GM12872 (cell line): ENCODE measurements around the gene ARNT2.

Experiments
- TF ChIP-seq, protein P1 (sequence below): IDR thresholded peaks from 3 replicates; pipeline ENCODE4 v1.5.1; 2011; ENCODE audit warnings: low read depth, mild to moderate bottlenecking, low read length, moderate library complexity; ENCODE audit not compliant: insufficient read depth

The ARNT2 gene

DNA sequence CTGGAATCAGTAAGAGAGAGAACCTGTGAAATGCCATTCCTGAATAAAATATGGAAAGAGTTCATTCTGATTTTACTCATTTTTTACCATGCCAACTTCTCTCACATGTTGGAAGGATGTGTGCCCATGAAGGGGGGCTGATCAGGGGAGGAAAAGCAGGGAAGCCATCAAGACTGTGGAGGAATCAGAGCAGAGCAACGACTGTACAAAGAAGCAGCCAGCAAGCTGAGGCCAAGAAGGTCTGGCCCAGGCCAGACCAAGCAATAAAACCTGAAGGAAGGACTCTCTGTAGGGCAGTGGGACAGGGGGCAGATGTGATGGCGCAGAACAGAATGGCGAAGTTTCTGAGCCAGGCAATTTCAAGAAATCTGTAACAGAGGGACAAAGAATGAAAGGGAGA lies 24.0 kb upstream of the ARNT2 start:
- TF ChIP-seq, protein P1, sequence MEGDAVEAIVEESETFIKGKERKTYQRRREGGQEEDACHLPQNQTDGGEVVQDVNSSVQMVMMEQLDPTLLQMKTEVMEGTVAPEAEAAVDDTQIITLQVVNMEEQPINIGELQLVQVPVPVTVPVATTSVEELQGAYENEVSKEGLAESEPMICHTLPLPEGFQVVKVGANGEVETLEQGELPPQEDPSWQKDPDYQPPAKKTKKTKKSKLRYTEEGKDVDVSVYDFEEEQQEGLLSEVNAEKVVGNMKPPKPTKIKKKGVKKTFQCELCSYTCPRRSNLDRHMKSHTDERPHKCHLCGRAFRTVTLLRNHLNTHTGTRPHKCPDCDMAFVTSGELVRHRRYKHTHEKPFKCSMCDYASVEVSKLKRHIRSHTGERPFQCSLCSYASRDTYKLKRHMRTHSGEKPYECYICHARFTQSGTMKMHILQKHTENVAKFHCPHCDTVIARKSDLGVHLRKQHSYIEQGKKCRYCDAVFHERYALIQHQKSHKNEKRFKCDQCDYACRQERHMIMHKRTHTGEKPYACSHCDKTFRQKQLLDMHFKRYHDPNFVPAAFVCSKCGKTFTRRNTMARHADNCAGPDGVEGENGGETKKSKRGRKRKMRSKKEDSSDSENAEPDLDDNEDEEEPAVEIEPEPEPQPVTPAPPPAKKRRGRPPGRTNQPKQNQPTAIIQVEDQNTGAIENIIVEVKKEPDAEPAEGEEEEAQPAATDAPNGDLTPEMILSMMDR, result no peak

DNA sequence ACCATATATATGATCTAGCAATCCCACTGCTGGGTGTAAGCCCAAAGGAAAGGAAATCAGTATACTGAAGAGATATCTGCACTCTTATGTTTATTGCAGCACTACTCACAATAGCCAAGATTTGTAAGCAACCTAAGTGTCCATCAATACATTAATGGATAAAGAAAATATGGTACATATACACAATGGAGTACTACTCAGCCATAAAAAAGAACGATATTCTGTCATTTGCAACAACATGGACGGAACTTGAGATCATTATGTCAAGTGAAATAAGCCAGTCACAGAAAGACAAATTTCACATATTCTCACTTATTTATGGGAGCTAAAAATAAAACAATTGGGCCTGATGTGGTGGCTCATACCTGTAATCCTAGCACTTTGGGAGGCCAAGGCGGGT lies 21.9 kb upstream of the ARNT2 start:
- TF ChIP-seq, protein P1, result no peak

DNA sequence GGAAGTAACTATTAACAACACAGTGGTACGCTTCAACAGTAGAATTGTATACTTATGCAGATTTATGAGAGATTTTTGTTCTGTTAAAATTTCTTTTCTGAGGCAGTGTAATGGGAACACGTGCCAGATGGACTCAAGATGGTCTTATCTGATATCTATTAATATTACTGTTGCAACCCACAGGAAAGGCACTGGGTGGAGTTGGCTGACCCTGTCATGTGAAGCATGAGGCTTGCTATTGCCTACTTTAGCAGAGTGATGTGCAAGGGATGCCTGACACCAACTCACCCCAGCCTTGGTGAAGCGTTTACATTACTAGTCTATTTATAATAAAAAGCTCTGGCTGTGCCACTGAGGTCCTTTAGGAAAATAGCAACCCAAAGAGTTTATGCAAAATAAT lies 19.8 kb upstream of the ARNT2 start:
- TF ChIP-seq, protein P1, result no peak

DNA sequence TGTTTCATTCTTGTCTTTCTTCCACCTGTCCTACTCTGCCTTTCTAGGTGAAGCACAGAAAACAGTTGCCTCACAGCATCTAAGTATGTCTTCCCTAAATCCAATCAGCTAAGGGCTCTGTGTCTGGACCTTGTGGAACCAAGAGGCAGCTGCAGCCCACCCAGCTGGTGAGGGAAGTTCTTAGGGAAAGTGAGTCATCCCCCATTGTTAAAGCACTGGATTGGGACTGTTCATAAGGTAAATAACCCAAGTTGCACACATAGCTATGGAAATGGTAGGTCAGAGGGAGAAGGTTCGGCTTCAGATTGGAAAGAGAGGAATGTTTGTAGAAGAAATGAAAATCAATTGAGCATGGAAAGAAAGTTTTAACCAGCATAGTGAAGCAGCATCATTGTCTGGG lies 18.0 kb upstream of the ARNT2 start:
- TF ChIP-seq, protein P1, result no peak

DNA sequence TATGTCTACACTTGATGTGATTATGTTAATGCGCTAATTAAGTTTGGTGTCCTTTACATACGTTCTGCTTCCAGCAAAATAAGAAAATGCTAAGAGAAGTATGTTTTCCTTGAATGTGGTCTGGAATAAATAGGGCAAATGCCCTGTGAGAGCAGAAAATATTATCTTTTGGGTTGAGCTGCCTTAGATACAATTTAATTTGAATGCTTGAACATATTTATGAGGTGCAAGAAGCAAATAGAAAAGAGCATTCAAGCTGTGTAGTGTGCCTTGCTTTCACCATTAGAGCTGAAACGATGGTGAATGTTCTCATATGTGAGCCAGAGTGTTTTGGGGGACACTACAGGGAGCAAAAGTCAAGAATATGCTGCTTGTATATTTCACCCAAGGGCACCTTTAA lies 15.9 kb upstream of the ARNT2 start:
- TF ChIP-seq, protein P1, result no peak

DNA sequence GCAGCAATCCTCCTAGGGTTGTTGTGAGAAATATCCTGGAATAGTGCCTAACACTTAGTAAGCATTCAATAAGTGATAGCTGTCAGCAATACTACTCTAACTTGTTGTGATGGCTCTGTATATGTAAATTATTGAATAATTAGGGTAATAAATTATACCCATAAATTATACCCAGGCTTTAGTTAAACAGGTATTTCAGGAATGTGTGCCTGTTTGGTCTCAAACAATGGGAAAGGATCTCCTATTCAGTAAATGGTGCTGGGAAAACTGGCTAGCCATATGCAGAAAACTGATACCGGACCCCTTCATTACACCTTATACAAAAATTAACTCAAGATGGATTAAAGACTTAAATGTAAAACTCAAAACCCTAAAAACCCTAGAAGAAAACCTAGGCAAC lies 14.8 kb upstream of the ARNT2 start:
- TF ChIP-seq, protein P1, result no peak

DNA sequence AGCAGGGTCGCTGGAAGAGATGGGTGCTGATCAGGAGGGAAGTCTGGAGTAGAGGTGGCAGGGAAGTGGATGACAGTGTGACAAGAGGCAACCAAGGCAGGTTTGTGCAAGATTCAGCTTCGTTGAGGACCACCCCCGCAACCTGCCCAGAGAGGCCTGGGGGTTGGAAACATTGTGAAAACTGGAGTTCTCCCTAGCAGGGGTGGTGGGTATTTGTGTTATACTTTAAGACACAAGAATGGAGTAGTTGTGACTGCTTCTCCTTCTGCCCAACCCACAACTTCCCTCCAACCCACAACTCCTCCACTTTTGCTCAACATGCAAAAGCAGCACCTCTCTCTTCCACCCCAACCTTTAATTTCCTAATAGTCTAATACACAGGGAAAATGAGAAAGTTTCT lies 8.6 kb upstream of the ARNT2 start:
- TF ChIP-seq, protein P1, result no peak

DNA sequence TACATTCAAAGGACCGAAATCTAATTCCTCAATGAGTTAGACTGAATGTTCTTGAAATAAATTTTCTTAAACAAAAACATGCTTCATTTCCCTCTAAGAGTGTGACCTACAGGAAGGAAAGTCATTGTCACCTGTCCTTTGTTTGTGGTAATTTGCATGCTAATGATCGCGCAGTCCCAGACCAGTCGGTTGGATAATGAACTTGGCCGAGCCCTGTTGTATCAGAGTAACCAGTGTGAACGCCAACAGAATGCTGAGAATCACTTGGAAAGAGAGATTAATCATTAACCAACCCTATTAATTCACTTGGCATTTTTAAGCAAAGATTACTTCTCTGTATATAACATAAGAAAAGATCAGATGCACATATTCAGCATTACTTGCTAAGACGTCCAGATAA lies 8.1 kb upstream of the ARNT2 start:
- TF ChIP-seq, protein P1, result no peak
